ELR (cell line): ENCODE measurements around the gene SLC10A3.
"Not testable (repeated sequence)": the region's sequence is repeated elsewhere in the genome, so short reads cannot be mapped to it uniquely, and the experiment has no call there.

Experiments used
- DNase-seq: peaks from one replicate; pipeline ENCODE4 v3.0.0-alpha.2; 2015; ENCODE audit warnings: low read depth

The SLC10A3 gene

GRCh38 chrX:154509455-154509854 is 19.0 kb upstream of the SLC10A3 start:
- no peak for DNase-seq

DNA sequence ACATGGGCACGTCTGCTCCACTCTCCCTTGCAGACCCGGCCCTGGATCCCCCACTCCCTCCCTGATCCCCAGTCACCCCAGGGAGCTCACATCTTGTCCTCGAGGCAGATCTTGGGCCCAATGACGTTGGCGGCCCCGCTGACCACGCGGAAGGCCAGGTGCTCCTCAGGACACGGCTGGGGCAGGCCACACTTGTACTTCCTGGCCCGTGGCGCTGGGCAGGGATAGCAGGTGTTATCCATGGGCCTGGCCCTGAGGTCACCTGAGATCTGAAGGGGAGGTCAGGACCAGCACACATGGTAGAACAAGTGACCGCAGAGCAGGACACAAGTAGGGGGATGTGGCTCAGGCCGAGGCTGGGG is 17.9 kb upstream of the SLC10A3 start:
- DNase-seq = no peak

DNA sequence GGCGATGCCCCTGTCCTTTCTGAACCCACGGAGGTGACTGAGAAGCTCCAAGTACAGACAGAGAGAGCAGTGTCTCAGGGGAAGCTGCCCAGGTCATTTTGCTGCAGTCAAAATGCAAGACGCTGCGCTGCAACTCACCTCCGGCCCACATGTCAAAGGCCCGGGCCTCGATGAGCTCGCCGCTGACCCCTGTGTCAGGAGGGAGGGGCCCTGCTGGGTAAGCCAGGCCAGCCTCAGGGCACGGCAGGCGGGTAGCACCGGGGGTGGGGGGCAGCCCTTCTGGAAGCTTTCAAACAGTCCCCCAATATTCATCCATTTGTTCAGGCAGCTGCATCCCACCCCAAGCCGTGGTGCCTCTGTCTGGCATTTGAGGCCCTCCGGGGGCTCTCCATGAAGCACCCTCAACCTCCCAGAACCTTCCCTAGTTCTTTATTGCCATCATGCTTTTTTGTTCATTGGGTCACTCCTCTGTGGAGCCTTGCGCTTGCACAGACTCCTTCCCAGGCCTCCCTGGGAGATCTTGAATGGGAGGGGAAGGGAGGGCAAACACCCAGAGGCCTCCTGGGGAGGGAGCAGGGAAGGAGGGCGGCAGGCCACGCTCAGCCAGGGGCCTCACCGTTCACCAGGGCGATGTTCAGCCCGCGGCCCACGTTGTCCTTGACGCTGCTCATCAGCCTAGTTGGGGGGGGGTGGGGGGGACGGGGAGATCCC is 17.4 kb upstream of the SLC10A3 start:
- no peak for DNase-seq

GRCh38 chrX:154506483-154507332 is 16.3 kb upstream of the SLC10A3 start:
- no peak for DNase-seq

DNA sequence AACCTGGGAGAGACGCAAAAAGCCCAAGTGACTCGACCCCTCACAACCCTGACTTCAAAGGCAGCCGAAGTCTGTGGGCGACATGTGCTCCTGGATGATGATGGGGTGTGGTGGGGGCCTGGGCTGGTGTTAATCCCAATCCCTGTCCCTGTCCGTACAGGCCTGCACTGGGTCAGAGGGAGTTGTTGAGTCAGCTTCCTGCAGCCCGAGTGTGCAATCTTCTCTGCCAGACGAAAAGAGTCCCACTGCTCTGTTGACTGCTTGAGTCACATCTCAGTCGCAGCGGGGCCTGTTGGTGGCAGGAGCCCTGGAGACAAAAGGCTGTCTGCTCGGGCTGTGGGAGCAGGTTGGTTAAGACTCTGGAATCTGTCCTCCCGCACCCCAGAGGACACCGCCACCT is 15.3 kb upstream of the SLC10A3 start:
- peak; percentile 75 for DNase-seq

DNA sequence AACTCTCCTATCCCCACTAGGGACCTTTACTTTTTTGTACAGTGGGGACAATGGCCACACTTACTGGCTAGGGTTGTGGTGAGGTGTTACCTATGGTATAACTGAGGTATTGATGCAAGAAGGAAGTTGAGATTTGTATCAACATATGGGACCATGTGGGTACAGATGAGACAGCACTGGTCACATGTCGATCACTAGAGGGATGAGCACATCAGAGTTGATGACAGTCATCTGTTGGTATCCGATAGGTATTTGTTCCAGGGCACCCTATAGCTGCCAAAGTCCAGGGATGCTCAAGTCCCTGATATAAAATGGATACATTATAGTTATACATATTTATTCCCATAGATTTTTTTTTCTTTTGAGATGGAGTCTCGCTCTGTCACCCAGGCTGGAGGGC is 12.6 kb upstream of the SLC10A3 start:
- DNase-seq = no peak

DNA sequence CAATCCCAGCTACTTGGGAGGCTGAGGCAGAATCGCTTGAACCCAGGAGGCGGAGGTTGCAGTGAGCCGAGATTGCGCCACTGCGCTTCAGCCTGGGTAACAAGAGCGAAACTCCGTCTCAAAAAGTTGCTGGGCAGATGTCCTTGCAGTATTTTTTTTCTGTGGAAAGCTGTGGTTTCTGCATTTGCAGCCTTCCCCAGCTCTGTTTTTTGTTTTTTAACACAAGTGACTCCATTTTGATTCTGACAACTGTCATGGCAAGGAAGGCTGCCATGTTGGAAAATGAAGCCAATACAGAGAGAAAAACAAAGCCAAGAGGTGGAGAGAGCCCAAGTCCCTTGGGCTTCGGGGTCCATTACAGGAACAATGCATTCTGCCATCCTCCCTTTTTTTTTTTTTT is 11.7 kb upstream of the SLC10A3 start:
- no peak for DNase-seq

DNA sequence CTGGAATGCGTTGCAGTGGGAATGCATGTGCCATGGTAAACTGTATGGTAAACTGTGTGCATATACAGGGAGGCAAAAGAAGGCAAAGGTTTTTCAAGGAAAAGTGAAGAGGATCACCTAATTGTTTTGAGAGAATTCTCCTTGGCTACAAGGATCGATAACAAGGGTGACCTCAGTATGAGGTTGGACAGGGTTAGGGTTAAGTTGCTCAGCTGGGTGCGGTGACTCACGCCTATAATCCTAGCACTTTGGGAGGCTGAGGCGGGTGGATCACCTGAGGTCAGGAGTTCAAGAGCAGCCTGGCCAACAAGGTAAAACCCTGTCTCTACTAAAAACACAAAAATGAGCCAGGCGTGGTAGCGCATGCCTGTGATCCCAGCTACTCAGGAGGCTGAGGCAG is 11.0 kb upstream of the SLC10A3 start:
- DNase-seq = not testable (repeated sequence)

GRCh38 chrX:154496591-154497137 is 6.2 kb upstream of the SLC10A3 start:
- DNase-seq = not testable (repeated sequence)

DNA sequence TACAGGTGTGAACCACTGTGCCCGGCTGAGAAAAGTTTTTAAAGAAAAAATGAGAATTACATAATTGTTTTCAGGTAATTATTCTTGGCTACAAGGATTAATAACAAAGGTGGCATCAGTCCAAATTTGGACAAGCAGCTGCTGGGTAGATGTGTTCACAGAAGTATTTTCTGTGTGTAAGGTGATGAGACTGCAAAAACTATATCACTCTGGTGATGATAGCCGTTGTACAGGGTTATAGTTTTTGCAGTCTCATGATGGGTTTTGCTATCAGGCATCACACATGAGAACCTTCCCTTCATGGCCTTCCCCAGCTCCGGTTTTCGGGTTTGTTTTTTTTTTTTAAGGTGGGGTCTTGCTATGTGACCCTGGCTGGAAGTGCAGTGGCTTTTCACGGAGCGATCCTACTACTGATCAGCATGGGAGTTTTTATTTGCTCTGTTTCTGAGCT is 5.1 kb upstream of the SLC10A3 start:
- DNase-seq = no peak

GRCh38 chrX:154494715-154495114 is 4.3 kb upstream of the SLC10A3 start:
- no peak for DNase-seq

GRCh38 chrX:154490021-154490413 is 412 bp downstream of the SLC10A3 start:
- DNase-seq = peak; percentile 70

DNA sequence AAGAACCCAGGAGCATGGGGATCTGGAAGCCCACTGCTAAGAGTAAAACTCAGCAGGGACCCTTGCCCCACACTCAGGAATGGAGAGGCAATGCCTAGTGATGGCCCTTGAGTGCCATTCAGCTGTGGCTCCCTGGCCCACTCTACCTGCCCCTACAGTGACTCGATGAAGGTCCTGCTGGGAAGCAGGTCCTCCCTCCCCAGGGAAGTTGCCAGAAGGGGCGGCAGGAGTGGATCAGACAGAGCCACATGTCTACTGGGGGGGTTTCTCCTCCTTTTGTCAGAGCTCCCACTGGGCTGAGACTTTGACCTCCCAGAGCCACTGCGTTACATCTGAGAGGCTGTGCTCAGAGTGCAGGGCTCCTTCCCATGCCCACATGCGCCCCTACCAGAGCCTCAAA is 1.2 kb downstream of the SLC10A3 start:
- no peak for DNase-seq

GRCh38 chrX:154488336-154489075 is 1.9 kb downstream of the SLC10A3 start:
- DNase-seq = no peak

DNA sequence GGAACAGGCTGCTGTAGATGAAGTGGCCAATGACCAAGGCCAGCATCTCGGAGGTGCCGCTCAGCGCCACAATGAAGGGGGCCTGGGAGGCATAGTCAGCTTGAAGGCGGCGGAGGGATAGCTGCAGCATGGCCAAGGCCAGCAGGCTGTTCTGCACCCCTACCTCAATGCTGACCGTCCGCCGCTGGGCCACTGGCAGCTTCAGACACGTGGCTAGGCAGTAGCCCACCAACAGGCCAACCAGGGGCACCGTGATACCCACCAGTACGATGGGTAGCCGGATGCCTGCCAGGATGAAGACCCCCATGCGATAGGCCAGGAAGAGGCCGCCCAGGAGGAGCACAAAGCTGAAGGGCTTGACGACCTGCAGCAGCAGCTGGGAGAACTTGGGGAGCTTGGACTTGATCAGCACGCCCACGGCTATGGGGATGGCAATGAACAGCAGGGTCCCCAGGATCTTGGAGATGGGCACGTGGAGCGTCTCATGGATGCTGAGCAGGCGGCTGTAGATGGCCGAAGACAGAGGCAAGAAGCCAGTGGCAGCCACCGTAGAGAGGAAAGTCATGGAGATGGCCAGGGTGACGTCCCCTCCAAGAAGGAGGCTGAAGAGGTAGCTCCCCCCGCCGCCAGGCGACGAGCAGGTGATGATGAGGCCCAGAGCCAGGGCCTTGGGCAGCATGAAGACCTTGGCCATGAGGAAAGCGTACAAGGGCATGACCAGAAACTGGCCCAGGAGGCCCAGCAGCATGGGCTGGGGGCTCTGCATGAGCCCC is 2.7 kb downstream of the SLC10A3 start:
- DNase-seq = no peak

DNA sequence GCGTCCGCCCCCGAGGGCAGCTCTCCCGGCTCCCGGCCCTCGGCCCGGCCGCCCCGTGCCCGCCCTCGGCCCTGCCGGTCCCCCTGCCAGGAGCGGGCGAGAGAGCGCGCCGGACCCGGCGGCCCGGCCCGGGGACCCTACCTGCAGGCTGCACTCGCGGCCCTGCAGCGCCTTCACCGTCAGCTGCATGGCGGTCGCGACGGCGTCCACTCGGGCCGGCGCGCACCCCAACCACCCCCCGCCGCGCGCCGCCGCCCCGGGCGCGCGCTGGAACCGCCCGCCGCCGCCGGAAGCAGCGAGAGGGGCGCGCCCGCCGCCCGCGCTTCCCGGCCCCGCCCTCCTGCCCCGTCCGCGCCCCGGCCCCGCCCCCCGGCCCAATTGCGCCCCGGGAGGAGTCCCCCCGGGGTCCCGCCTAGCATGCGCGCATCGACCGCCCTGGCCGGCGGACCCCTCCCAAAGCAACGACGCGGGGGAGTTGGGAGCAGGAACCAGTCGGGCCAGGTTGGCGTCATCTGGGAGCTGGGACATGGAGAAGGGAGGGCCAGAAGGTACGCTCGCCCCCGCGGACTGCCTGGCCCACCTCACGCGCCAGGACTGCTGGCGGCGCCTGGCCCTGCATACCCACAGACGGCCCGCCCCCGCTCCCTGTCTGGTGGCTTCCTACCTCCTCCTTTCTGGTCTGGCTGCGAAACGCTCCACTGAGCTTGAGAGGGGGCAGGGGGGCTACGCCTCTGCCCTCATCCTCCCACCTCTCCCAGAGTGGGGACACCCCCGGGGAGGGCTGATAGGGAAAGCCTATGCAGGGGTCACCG is 3.8 kb downstream of the SLC10A3 start, which contains the start of gene UBL4A:
Gene UBL4A (minus strand): TSS at position 220 of the 812 bp plus-strand sequence. CDS start 31 bp downstream, at position 189.
- DNase-seq = peak; percentile 58

DNA sequence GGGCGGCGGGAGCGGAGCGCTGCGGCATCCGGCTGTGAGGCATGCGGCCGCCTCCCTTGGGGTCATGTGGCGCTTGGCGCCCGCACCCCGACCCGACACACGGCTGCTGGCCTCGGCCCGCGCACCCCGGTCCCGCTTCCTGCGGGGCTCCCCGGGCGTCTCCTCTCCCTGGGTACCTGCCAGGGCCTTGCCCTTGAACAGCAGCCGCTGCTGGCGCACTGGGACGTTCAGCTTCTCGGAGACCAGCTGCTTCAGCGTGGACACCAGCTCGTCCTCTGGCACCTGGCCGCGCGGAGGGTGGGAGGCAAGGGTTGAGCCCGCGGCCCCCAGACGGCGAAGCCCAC is 4.4 kb downstream of the SLC10A3 start:
- peak; percentile 43 for DNase-seq

DNA sequence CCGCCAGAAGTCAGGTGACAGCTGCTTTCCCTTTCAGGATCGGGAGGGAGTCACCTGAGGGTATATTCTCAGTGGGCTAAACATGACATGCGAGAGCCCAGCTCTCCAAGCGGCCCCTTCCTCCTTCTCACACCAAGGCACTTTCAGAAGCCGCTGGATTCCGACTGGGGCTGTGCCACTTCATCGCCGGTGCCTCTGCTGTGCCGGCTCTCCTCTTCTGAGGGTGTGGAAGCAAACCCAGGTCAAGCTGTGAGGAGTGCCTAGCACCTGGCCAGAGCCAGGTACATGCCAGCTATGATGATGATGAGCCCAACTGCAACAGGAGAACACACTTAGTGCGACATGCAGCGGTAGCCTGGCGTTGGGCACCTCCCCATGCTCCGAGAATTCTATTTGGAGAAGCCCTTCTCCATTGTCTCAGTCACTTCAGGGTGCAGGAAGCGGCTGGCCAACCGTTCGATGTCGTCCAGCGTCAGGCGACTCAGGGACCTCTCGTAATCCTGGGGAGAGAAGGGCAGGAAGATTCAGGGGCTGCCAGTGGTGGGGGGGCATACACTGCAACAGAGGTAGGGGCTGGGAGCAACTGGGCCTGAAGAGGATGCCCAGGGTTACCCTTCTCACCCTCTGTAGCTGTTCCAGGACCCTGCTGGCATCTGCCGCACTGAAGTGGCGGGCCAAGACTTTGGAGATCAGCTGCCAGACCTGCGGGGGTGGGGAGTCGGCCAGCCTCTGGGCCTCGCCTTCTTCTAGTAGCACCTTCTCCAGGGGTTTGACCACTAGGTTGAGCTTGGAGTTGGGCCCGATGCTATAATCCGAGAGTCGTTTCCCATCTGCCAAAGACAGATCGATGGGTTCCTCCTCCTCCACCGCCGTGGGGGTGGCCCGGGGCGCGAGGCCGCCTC is 5.0 kb downstream of the SLC10A3 start:
- DNase-seq = no peak

GRCh38 chrX:154484255-154485149 is 5.9 kb downstream of the SLC10A3 start:
- peak; percentile 49 for DNase-seq
